ENCODE measurements around the gene HEPHL1.
A peak's percentile ranks its signal among the peaks of the same experiment; 100 is the strongest.
"Not testable (repeated sequence)": the region's sequence is repeated elsewhere in the genome, so short reads cannot be mapped to it uniquely, and the experiment has no call there.

Gene HEPHL1

GRCh38 chr11:94150704-94151685 lies 129.8 kb downstream of the HEPHL1 start:
- ATAC-seq (replicated peaks) = peak; percentile 16 to 31
- DNase-seq = no peak
- peak overlapping the region; percentile 43 for H3K27ac Mint-ChIP-seq
- H3K9me3 Mint-ChIP-seq = no peaks in the 10 kb centered on the region
- H3K36me3 Mint-ChIP-seq = peaks cover 2 to 4% of the 10 kb centered on the region in 2 donors
- peak overlapping the region; percentile 19 to 33 for H3K4me3 Mint-ChIP-seq
- peaks cover 67 to 82% of the 10 kb centered on the region in 2 donors for H3K4me1 Mint-ChIP-seq
- no peaks in the 10 kb centered on the region for H3K27me3 Mint-ChIP-seq

GRCh38 chr11:94151903-94152677 lies 130.9 kb downstream of the HEPHL1 start:
- peak; percentile 83 to 94 for ATAC-seq (replicated peaks)

GRCh38 chr11:94152678-94153065 lies 131.5 kb downstream of the HEPHL1 start:
- Mint-ChIP-seq H3K4me3 (peak overlapping the region in 1 of 2 donors; percentile 17), H3K9me3 (no peaks in the 10 kb centered on the region), H3K4me1 (peaks cover 55 to 65% of the 10 kb centered on the region in 2 donors), H3K27me3 (no peaks in the 10 kb centered on the region), H3K36me3 (peaks cover 5 to 16% of the 10 kb centered on the region in 2 donors), H3K27ac (peak overlapping the region; percentile 87)
- no peak for ATAC-seq (replicated peaks)
- DNase-seq = no peak

More at GRCh38 chr11:94151903-94152677, 130.9 kb downstream of the HEPHL1 start:
- H3K27ac Mint-ChIP-seq = peak overlapping the region; percentile 87
- no peak for DNase-seq
- no peaks in the 10 kb centered on the region for H3K9me3 Mint-ChIP-seq
- H3K36me3 Mint-ChIP-seq = peaks cover 3 to 12% of the 10 kb centered on the region in 2 donors
- H3K4me3 Mint-ChIP-seq = peak overlapping the region; percentile 17 to 20
- H3K4me1 Mint-ChIP-seq = peaks cover 60 to 71% of the 10 kb centered on the region in 2 donors
- no peaks in the 10 kb centered on the region for H3K27me3 Mint-ChIP-seq

DNA sequence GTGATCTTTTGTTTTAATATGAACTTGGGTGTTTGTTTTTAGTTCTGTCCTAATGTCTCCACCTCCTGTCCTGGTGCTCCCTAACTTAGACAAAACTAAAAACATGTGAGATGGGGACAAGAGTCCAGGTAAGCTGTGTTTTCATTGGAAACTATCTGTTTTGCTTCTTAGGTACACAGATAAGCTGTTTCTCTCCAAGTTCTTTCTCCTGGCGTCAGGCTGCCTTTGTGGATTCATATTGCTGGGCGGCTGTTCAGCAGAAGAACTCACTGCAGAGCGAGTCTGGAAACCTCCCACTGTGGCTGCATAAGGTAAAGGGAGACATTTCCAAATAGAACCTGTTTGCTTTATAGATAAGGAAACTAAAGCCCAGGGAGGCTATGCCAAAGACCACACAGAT lies 132.2 kb downstream of the HEPHL1 start:
- Mint-ChIP-seq H3K27ac (no peak overlapping the region), H3K36me3 (peaks cover 4 to 16% of the 10 kb centered on the region in 2 donors), H3K27me3 (no peaks in the 10 kb centered on the region), H3K9me3 (no peaks in the 10 kb centered on the region), H3K4me3 (no peak overlapping the region), H3K4me1 (peaks cover 49 to 59% of the 10 kb centered on the region in 2 donors)
- ATAC-seq (replicated peaks) = no peak
- no peak for DNase-seq

GRCh38 chr11:94154095-94154856 lies 133.1 kb downstream of the HEPHL1 start:
- Mint-ChIP-seq H3K4me3 (no peak overlapping the region), H3K36me3 (peaks cover 5 to 17% of the 10 kb centered on the region in 2 donors), H3K4me1 (peaks cover 43 to 57% of the 10 kb centered on the region in 2 donors), H3K27me3 (no peaks in the 10 kb centered on the region), H3K9me3 (no peaks in the 10 kb centered on the region), H3K27ac (no peak overlapping the region)
- ATAC-seq (replicated peaks) = no peak
- no peak for DNase-seq

- H3K27ac Mint-ChIP-seq; H3K9me3 Mint-ChIP-seq; H3K4me3 Mint-ChIP-seq; H3K27me3 Mint-ChIP-seq; ATAC-seq (replicated peaks); DNase-seq: not testable (repeated sequence)
- Mint-ChIP-seq H3K36me3 (peaks cover 22 to 42% of the 10 kb centered on the region in 2 donors), H3K4me1 (peaks cover 26 to 55% of the 10 kb centered on the region in 2 donors)
These were observed 136.2 kb downstream of the HEPHL1 start for GRCh38 chr11:94157339-94157738.

All from stimulated activated naive B cell treated with anti-CD40 and anti-IgM and Interleukin-4, amounts not matched to agents 10 μg/mL and 1 μg/mL and 100 μg/mL, for 72 hours (primary cell).